Right lung (tissue), 10 donors: ENCODE measurements around the gene PNMA6A. TPM values are rescaled to one million over a fixed set of nuclear protein-coding genes. Genes with fewer than 3 reads are reported as not detected.
"Not testable (repeated sequence)": the region's sequence is repeated elsewhere in the genome, so short reads cannot be mapped to it uniquely, and the experiment has no call there.

ENCODE experiments used
- DNase-seq, 2 donors: peaks; one replicate each; pipeline ENCODE4 v3.0.0-alpha.2; 2013
- long read RNA-seq, 8 donors: transcript quantifications; one replicate each; lab custom pipeline, GENCODE V29; 2026
- polyA plus RNA-seq, 5 donors: library from polyadenylated mRNA; unstranded; fragments of 120-200 nt; gene quantifications; one replicate each; pipeline versions ENCODE4 v1.2.1 to v1.2.3, GENCODE V29; 2013; ENCODE audit warnings: inconsistent platforms in 1 of 5, low replicate concordance in 1 of 5; ENCODE audit not compliant: insufficient read length in 5 of 5, insufficient read depth in 1 of 5

PNMA6A gene
- 1 to 10 TPM; 1.3 to 3.2 (median 2.5) TPM for polyA plus RNA-seq
- long read RNA-seq, donor 1, partial matches to known transcripts = 0 of 2 reads
- long read RNA-seq, donor 1, other reads (novel, unspliced or antisense) = 0 of 2 reads
- long read RNA-seq, donor 2, partial matches to known transcripts = 0 of 1 reads
- long read RNA-seq, donor 2, other reads (novel, unspliced or antisense) = 0 of 1 reads
- long read RNA-seq, donor 3, partial matches to known transcripts = 0 of 1 reads
- long read RNA-seq, donor 3, other reads (novel, unspliced or antisense) = 0 of 1 reads
- long read RNA-seq, donor 4 = 0 reads
- long read RNA-seq, donor 5, partial matches to known transcripts = 0 of 2 reads
- long read RNA-seq, donor 5, other reads (novel, unspliced or antisense) = 0 of 2 reads
- long read RNA-seq, donor 6, partial matches to known transcripts = 0 of 1 reads
- long read RNA-seq, donor 6, other reads (novel, unspliced or antisense) = 0 of 1 reads
- long read RNA-seq, donor 7, partial matches to known transcripts = 0 of 2 reads
- long read RNA-seq, donor 7, other reads (novel, unspliced or antisense) = 0 of 2 reads
- long read RNA-seq, donor 8 = 0 reads

- DNase-seq = not testable (repeated sequence)
Observed at GRCh38 chrX:153071909-153072583, at the start of gene PNMA6A. Gene PNMA6A (plus strand): TSS chrX:153072454. CDS start chrX:153073063, 609 bp downstream.

DNA sequence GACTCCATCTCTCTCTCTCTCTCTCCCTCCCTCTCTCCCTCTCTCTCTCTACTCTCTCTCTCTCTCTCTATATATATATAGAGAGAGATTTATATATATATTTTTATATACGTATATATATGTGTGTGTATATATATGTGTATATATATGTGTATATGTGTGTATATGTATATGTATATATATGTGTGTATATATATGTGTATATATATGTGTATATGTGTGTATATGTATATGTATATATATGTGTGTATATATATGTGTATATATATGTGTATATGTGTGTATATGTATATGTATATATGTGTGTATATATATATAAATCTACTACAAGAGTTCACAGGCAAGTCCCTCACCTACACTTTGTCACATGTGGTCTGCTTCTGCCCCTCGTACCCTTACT, 45.8 kb upstream of the PNMA6A start:
- not testable (repeated sequence) for DNase-seq

DNA sequence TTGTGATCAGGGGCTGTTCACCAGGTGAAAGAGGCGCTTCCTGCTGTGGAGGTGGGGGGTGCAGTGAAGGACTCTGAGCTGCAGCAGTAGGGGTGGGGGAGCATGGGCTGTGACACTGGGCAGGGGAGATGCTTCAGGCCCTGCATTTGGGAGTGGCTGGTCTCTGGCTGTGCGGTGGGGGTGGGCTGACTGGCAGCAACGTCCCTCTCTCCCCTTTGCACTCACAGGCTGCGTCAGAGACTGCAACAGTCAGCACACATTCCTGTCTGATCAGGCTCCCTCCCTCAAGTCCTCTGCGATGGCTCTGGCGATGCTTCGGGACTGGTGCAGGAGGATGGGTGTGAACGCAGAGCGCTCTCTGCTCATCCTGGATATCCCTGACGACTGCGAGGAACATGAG, 43.8 kb upstream of the PNMA6A start:
- DNase-seq = not testable (repeated sequence)

DNA sequence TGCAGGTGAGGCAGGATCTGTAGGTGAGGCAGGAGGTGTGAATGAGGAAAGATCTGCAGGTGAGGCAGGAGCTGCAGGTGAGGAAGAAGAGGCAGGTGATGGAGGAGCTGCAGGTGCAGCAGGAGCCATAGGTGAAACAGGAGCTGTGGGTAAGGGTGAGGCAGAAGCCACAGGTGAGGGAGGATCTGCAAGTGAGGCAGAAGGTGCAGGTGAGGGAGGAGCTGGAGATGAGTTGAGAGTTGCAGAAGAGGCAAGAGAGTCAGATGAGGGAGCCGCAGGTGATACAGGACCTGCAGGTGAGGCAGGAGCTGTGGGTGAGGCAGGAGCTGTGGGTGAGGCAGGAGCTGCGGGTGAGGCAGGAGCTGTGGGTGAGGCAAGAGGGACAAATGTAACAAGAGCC, 43.1 kb upstream of the PNMA6A start:
- no peak for DNase-seq

GRCh38 chrX:153029875-153030274, 42.4 kb upstream of the PNMA6A start:
- DNase-seq = no peak

GRCh38 chrX:153030801-153031200, 41.5 kb upstream of the PNMA6A start:
- no peak for DNase-seq

GRCh38 chrX:153032397-153033118, 39.7 kb upstream of the PNMA6A start:
- DNase-seq = peak; percentile 38 to 40

DNA sequence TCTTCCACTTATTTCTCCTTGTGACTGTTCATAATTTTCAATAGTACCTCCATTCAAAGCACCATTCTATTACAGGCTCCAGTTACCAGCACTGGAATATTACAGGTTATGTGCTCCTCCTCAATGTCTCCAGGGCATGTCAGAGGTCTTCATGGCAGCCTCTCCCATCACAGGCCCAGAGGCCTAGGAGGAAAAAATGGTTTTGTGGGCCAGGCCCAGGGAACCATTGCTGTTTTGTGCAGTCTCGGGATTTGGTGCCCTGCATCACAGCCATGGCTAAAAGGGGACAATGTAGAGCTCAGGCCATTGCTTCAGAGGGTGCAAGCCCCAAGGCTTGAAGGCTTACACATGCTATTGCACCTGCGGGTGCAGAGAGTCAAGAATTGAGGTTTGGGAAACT, 23.2 kb upstream of the PNMA6A start:
- DNase-seq = no peak

DNA sequence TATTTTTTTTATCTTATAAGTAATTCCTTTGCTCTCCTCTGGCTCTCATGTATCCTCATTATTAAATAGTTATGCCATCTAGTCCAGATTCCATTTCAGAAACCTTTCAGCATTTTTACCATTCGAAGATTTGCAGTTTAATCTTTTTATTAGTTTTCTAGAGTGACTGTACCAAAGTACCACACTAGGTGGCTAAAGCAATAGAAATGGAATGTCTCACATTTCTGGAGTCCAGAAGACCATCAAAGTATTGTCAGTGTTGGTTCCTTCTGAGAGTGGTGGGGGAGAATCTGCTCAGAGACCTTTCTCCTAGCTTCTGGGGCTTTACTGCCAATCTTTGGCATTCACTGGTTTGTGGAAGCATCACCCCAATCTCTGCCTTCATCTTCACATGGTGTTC, 19.7 kb upstream of the PNMA6A start:
- DNase-seq = no peak

GRCh38 chrX:153055871-153056749, 16.1 kb upstream of the PNMA6A start, which contains the start of gene PNMA3:
Gene PNMA3 (plus strand): TSS chrX:153056470. CDS start chrX:153057056, 586 bp downstream.
- DNase-seq = peak in 1 of 2 donors; percentile 3

GRCh38 chrX:153057281-153057680, 15.0 kb upstream of the PNMA6A start:
- DNase-seq = no peak

- no peak for DNase-seq
Observed at GRCh38 chrX:153059191-153060094, 12.8 kb upstream of the PNMA6A start.

DNA sequence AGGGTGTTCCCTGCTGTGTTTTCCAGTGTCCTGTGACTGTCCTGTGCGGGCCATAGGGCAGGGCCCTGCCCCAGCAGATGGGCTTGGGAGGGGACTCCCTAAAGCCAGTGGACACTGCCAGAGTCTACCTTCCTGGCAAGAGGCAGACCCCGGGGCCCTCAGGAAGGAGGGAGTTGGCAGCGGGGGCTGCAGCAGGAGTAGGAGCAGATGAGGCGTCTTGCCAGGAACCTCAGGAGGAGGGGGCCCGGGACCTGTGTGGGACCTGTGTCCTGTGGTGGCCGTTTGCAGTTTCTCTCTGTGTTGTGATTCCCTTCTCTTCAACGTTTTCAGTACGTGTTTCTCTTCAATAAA, 12.2 kb upstream of the PNMA6A start:
- DNase-seq = no peak

- no peak for DNase-seq
Observed at GRCh38 chrX:153061732-153062131, 10.5 kb upstream of the PNMA6A start.

DNA sequence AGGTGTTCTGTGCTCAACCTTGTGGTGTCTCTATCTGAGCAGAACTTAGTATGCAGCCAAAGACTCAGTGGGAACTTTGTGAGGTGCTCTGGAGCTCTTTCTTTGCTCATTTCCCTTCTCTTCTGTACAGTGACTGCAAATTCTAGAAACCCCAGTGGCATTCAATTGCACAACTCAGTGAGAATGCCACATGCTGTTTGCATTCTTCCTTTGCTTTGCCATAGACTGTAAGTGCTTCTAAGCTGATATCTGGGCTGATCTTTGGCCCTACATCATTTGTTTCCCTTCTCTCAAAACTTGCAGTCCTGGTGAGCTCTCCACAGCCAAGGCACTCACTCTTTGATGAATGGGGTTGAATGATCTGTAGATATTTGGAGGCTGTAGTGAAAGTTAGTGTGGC, 8.9 kb upstream of the PNMA6A start:
- DNase-seq = no peak

DNA sequence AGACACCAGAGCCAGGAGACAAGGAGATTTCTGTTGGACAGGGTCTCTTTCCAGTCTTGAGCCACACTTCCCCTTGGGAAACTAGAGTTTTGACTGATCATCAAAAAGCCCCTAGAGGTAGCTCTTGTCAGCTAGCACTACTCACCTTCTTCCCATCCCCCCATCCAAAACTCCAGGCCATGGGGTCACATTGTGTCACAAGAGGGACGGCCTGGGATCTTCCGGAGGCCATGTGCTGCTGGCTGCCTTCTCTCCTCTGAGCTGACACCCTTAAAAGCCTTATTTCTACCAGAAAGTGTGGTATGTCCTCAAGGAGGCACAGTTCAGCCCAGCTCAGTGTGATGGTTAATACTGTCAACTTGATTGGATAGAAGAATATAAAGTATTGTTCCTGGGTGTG, 8.2 kb upstream of the PNMA6A start:
- DNase-seq = no peak

- DNase-seq = no peak
Observed at GRCh38 chrX:153065389-153065788, 6.9 kb upstream of the PNMA6A start.

DNA sequence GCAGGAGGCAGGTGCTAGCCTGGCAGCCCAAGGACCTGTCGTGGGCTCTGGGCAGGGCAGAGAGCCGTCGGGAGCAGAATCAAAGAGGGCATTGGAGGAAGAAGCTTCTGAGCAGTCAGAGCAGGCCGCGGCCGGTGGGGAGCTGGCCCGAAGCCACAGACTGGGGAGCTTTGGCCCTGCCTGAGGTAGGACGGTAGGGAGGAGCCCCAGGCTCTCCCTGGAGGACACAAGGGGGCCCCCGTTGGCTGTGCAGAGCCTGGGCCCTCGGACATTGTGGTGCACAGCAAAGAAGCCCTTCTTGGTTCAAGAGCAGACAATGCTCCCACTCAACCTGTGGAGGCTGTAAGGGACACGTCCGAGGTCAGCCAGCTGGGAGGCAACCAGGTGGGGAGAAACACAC, 5.9 kb upstream of the PNMA6A start:
- not testable (repeated sequence) for DNase-seq

GRCh38 chrX:153073331-153073730, 1.1 kb downstream of the PNMA6A start:
- not testable (repeated sequence) for DNase-seq
